SK-N-SH (cell line): Measurements from ENCODE around the gene AMPD2. TPM values are rescaled to one million over a fixed set of nuclear protein-coding genes. Genes with fewer than 3 reads are reported as not detected.
"Not testable (repeated sequence)": the region's sequence is repeated elsewhere in the genome, so short reads cannot be mapped to it uniquely, and the experiment has no call there.

Experiments
- CTCF ChIA-PET: fragments of 300-600, 350-600 bp; formaldehyde crosslinking; extraction: SDS; loops from one replicate; lab custom pipeline; 2021; lab: Yijun Ruan, JAX
- POLR2A ChIA-PET: fragments of 350-600 bp; sonication (Branson Sonifier 250); formaldehyde crosslinking; extraction: SDS; loops from one replicate; lab custom pipeline; 2020; ENCODE audit warnings: antibody characterized with exemption, inconsistent platforms; lab: Yijun Ruan, JAX
- DNase-seq: peaks from one replicate; pipeline ENCODE4 v3.0.0; 2012
- H2AFZ ChIP-seq: fragments of 200-600 bp; sonication (generic); 2 replicates; pipeline ENCODE4 v1.8.1; 2016; ENCODE audit warnings: antibody characterized with exemption, mild to moderate bottlenecking, low read depth
- H3F3A ChIP-seq: fragments of 200-600 bp; sonication (generic); replicated peaks from 2 replicates; pipeline ENCODE3; 2016; ENCODE audit warnings: antibody characterized with exemption, mild to moderate bottlenecking; ENCODE audit not compliant: insufficient read depth
- H3K27ac ChIP-seq, 2 experiments: fragments of 200-500 bp in 1 of 2; fragments of 200-600 bp in 1 of 2; sonication (Bioruptor generic) in 1 of 2; sonication (generic), shearing (Covaris generic) in 1 of 2; 2 replicates each; pipeline versions ENCODE4 v1.5.1 to v1.6.1; 2014 to 2016; ENCODE audit warnings: low read depth in 2 of 2, inconsistent platforms in 1 of 2, low read length in 1 of 2, mild to moderate bottlenecking in 1 of 2, mixed read lengths in 1 of 2
- H3K27me3 ChIP-seq: fragments of 200-600 bp; sonication (generic), shearing (Covaris generic); 2 replicates; pipeline ENCODE4 v1.6.1; 2016; ENCODE audit warnings: mixed run types; ENCODE audit not compliant: insufficient read depth
- H3K36me3 ChIP-seq, 2 experiments: fragments of 200-500 bp in 1 of 2; fragments of 200-600 bp in 1 of 2; sonication (Bioruptor generic) in 1 of 2; sonication (generic) in 1 of 2; replicated peaks in 1 of 2; 2 replicates each; pipeline versions ENCODE3 to v1.5.1; 2014 to 2016; ENCODE audit warnings: low read length in 1 of 2, mild to moderate bottlenecking in 1 of 2; ENCODE audit not compliant: insufficient read depth in 2 of 2, control insufficient read depth in 1 of 2
- H3K4me1 ChIP-seq, 2 experiments: fragments of 200-500 bp in 1 of 2; fragments of 200-600 bp in 1 of 2; sonication (Bioruptor generic) in 1 of 2; sonication (generic), shearing (Covaris generic) in 1 of 2; 2 replicates each; pipeline versions ENCODE4 v1.5.1 to v1.6.1; 2014 to 2016; ENCODE audit warnings: low read depth in 1 of 2, low read length in 1 of 2, mixed run types in 1 of 2; ENCODE audit not compliant: insufficient read depth in 2 of 2, control insufficient read depth in 1 of 2
- H3K4me2 ChIP-seq: fragments of 200-600 bp; sonication (generic), shearing (Covaris generic); 2 replicates; pipeline ENCODE4 v1.6.1; 2017; ENCODE audit warnings: mixed run types
- H3K4me3 ChIP-seq, 2 experiments: fragments of 200-500 bp in 1 of 2; fragments of 200-600 bp in 1 of 2; sonication (Bioruptor generic) in 1 of 2; sonication (generic), shearing (Covaris generic) in 1 of 2; 2 replicates each; pipeline versions ENCODE4 v1.5.1 to v1.8.1; 2014 to 2016; ENCODE audit warnings: low read depth in 2 of 2, inconsistent platforms in 1 of 2, low read length in 1 of 2, mild to moderate bottlenecking in 1 of 2, mixed read lengths in 1 of 2, moderate library complexity in 1 of 2
- H3K79me2 ChIP-seq: fragments of 200-600 bp; sonication (generic); 2 replicates; pipeline ENCODE4 v1.8.1; 2017; ENCODE audit warnings: mild to moderate bottlenecking; ENCODE audit not compliant: insufficient read depth
- H3K9ac ChIP-seq: fragments of 200-600 bp; sonication (generic); 2 replicates; pipeline ENCODE4 v1.6.1; 2017; ENCODE audit warnings: mixed run types
- H3K9me2 ChIP-seq: fragments of 200-600 bp; sonication (generic); 2 replicates; pipeline ENCODE4 v1.6.1; 2017; ENCODE audit warnings: mixed run types
- H3K9me3 ChIP-seq: fragments of 200-600 bp; sonication (generic); 2 replicates; pipeline ENCODE4 v1.6.1; 2017; ENCODE audit warnings: mixed run types, mild to moderate bottlenecking, moderate library complexity
- H4K20me1 ChIP-seq: fragments of 200-600 bp; sonication (generic); 2 replicates; pipeline ENCODE4 v1.6.1; 2017; ENCODE audit warnings: mild to moderate bottlenecking, mixed run types; ENCODE audit not compliant: insufficient read depth
- CHD2 ChIP-seq: fragments of 150-350 bp; IDR thresholded peaks from 2 replicates; pipeline ENCODE4 v1.6.1; 2018; ENCODE audit warnings: low read length; ENCODE audit not compliant: partially characterized antibody
- EZH2phosphoT487 ChIP-seq: fragments of 200-600 bp; sonication (generic); IDR thresholded peaks from 2 replicates; pipeline ENCODE4 v1.6.1; 2017; ENCODE audit warnings: low read depth, mixed run types, mild to moderate bottlenecking, antibody characterized with exemption, moderate library complexity, borderline replicate concordance
- FOXJ3 ChIP-seq: sonication (generic); formaldehyde crosslinking; IDR thresholded peaks from 2 replicates; pipeline ENCODE4 v1.5.1; 2020; ENCODE audit warnings: mild to moderate bottlenecking, missing genetic modification reagents
- GABPA ChIP-seq: IDR thresholded peaks from 2 replicates; pipeline ENCODE4 v1.4.0; 2012; ENCODE audit warnings: low read depth, mild to moderate bottlenecking
- JUND ChIP-seq: IDR thresholded peaks from 2 replicates; pipeline ENCODE4 v1.4.0; 2012
- MEF2A ChIP-seq: IDR thresholded peaks from 2 replicates; pipeline ENCODE4 v1.4.0; 2012; ENCODE audit warnings: low read depth, borderline replicate concordance
- NRF1 ChIP-seq: IDR thresholded peaks from 2 replicates; pipeline ENCODE4 v1.6.1; 2012; ENCODE audit warnings: low read depth, mild to moderate bottlenecking, low read length
- POLR2AphosphoS5 ChIP-seq: IDR thresholded peaks from 2 replicates; pipeline ENCODE4 v1.6.1; 2012; ENCODE audit warnings: low read depth, low read length
- RFX5 ChIP-seq: IDR thresholded peaks from 2 replicates; pipeline ENCODE4 v1.6.1; 2012; ENCODE audit warnings: mild to moderate bottlenecking, improper control_type of control experiment, low read length
- RXRA ChIP-seq: IDR thresholded peaks from 2 replicates; pipeline ENCODE4 v1.4.0; 2012; ENCODE audit warnings: low read depth, mild to moderate bottlenecking, borderline replicate concordance
- TEAD4 ChIP-seq: IDR thresholded peaks from 2 replicates; pipeline ENCODE4 v1.4.0; 2012; ENCODE audit warnings: mild to moderate bottlenecking, borderline replicate concordance; ENCODE audit not compliant: insufficient read depth
- YY1 ChIP-seq: IDR thresholded peaks from 2 replicates; pipeline ENCODE4 v1.4.0; 2012; ENCODE audit warnings: low read depth, mild to moderate bottlenecking
- ZBTB33 ChIP-seq: IDR thresholded peaks from 2 replicates; pipeline ENCODE4 v1.4.0; 2012; ENCODE audit warnings: low read depth, borderline replicate concordance
- WGBS: methylation state at CpG from one replicate; pipeline ENCODE4 v1.1.6; 2017; ENCODE audit warnings: low lambda C conversion rate; 5-methylcytosine and 5-hydroxymethylcytosine counted together
- polyA plus RNA-seq, 3 experiments: library from polyadenylated mRNA; depleted of rRNA; stranded (reverse); fragments of >200 nt; gene quantifications; 2 replicates each; pipeline ENCODE4 v1.2.3, GENCODE V29; 2012
- TF ChIP-seq, protein P1 (sequence below): IDR thresholded peaks from 2 replicates; pipeline ENCODE4 v1.4.0; 2012; ENCODE audit warnings: low read depth, borderline replicate concordance
- TF ChIP-seq, protein P2 (sequence below): fragments of 150-350 bp; IDR thresholded peaks from 2 replicates; pipeline ENCODE4 v1.6.1; 2017; ENCODE audit warnings: antibody characterized with exemption, low read length, low read depth, borderline replicate concordance
- TF ChIP-seq, protein P3 (sequence below): fragments of 150-350 bp; IDR thresholded peaks from 2 replicates; pipeline ENCODE4 v1.6.1; 2016; ENCODE audit warnings: mild to moderate bottlenecking, low read depth, low read length

AMPD2 gene
- polyA plus RNA-seq, 1 of the 3 experiments (the other 2 are of a cell fraction): 59.1 TPM

- H3K4me3 ChIP-seq, H3K9ac ChIP-seq, H2AFZ ChIP-seq, DNase-seq, H3K27ac ChIP-seq, CTCF ChIA-PET, POLR2A ChIA-PET, H3K4me1 ChIP-seq, H3K36me3 ChIP-seq, H3K79me2 ChIP-seq, H4K20me1 ChIP-seq, H3F3A ChIP-seq, H3K9me2 ChIP-seq, H3K9me3 ChIP-seq, H3K4me2 ChIP-seq, H3K27me3 ChIP-seq: not testable (repeated sequence)
- WGBS: 91% methylated on average over 2 of the region's 2 CpGs
Measured at GRCh38 chr1:109673861-109674260, 54.2 kb downstream of the AMPD2 start.

GRCh38 chr1:109676683-109677381 lies 57.2 kb downstream of the AMPD2 start:
- CTCF ChIA-PET: interaction anchor here (1.0 kb wide), 2 partner anchors 97 to 144 kb away, joined by 3 read pairs; no protein-coding TSS in a partner anchor
- H3K27ac ChIP-seq, H3F3A ChIP-seq, H3K79me2 ChIP-seq, H4K20me1 ChIP-seq, DNase-seq, H2AFZ ChIP-seq, H3K9me2 ChIP-seq, H3K36me3 ChIP-seq, H3K4me2 ChIP-seq, POLR2A ChIA-PET, H3K9ac ChIP-seq, H3K9me3 ChIP-seq, H3K27me3 ChIP-seq, H3K4me3 ChIP-seq, H3K4me1 ChIP-seq: not testable (repeated sequence)
- WGBS: 78% methylated on average over 3 of the region's 3 CpGs

- H3K4me1 ChIP-seq: no peaks in the 10 kb centered on the region
- H3K9ac ChIP-seq: no peak overlapping the region
- no peaks in the 10 kb centered on the region for H3K27me3 ChIP-seq
- TF ChIP-seq RXRA (no peak), RFX5 (no peak), TEAD4 (no peak), MEF2A (no peak), FOXJ3 (CRISPR knock-in tag) (no peak), ZBTB33 (no peak), EZH2phosphoT487 (no peak), NRF1 (no peak), YY1 (no peak), CHD2 (no peak), JUND (no peak), GABPA (no peak), POLR2AphosphoS5 (no peak)
- TF ChIP-seq, protein P1, sequence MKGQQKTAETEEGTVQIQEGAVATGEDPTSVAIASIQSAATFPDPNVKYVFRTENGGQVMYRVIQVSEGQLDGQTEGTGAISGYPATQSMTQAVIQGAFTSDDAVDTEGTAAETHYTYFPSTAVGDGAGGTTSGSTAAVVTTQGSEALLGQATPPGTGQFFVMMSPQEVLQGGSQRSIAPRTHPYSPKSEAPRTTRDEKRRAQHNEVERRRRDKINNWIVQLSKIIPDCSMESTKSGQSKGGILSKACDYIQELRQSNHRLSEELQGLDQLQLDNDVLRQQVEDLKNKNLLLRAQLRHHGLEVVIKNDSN: no peak
- TF ChIP-seq, protein P2, sequence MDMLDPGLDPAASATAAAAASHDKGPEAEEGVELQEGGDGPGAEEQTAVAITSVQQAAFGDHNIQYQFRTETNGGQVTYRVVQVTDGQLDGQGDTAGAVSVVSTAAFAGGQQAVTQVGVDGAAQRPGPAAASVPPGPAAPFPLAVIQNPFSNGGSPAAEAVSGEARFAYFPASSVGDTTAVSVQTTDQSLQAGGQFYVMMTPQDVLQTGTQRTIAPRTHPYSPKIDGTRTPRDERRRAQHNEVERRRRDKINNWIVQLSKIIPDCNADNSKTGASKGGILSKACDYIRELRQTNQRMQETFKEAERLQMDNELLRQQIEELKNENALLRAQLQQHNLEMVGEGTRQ: no peak
- TF ChIP-seq, protein P3, sequence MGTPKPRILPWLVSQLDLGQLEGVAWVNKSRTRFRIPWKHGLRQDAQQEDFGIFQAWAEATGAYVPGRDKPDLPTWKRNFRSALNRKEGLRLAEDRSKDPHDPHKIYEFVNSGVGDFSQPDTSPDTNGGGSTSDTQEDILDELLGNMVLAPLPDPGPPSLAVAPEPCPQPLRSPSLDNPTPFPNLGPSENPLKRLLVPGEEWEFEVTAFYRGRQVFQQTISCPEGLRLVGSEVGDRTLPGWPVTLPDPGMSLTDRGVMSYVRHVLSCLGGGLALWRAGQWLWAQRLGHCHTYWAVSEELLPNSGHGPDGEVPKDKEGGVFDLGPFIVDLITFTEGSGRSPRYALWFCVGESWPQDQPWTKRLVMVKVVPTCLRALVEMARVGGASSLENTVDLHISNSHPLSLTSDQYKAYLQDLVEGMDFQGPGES: no peak
- TF ChIP-seq, all 33 proteins: peak for 0
- Histone ChIP-seq H3K27ac (no peak overlapping the region), H3K9me3 (no peaks in the 10 kb centered on the region), H3K4me2 (no peak overlapping the region), H3K9me2 (no peaks in the 10 kb centered on the region), H4K20me1 (no peaks in the 10 kb centered on the region), H3K4me3 (no peak overlapping the region), H3K79me2 (no peaks in the 10 kb centered on the region), H2AFZ (no peak overlapping the region), H3K36me3 (no peaks in the 10 kb centered on the region), H3F3A (no peaks in the 10 kb centered on the region)
- POLR2A ChIA-PET: no interaction called here
- DNase-seq: no peak
- CTCF ChIA-PET: interaction anchor here (1.0 kb wide), 2 partner anchors 96 to 145 kb away, joined by 3 read pairs; no protein-coding TSS in a partner anchor
- 82% methylated on average over 3 of the region's 3 CpGs for WGBS
Measured at GRCh38 chr1:109677459-109677858, 57.8 kb downstream of the AMPD2 start.
